Vein endothelial cell (primary cell): ENCODE data around the gene ACKR2. TPM values are rescaled to one million over a fixed set of nuclear protein-coding genes. Genes with fewer than 3 reads are reported as not detected.

Experiments
- small RNA-seq: library from RNA; depleted of rRNA; stranded (forward); fragments of <200 nt; gene quantifications from one replicate; pipeline ENCODE3, GENCODE V24; 2012
- total RNA-seq: library from RNA; depleted of rRNA; stranded (reverse); fragments of >200 nt; gene quantifications from 2 replicates; pipeline ENCODE4 v1.2.3, GENCODE V29; 2012

The ACKR2 gene, protein sequence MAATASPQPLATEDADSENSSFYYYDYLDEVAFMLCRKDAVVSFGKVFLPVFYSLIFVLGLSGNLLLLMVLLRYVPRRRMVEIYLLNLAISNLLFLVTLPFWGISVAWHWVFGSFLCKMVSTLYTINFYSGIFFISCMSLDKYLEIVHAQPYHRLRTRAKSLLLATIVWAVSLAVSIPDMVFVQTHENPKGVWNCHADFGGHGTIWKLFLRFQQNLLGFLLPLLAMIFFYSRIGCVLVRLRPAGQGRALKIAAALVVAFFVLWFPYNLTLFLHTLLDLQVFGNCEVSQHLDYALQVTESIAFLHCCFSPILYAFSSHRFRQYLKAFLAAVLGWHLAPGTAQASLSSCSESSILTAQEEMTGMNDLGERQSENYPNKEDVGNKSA
- not detected in 2 replicates for total RNA-seq

DNA sequence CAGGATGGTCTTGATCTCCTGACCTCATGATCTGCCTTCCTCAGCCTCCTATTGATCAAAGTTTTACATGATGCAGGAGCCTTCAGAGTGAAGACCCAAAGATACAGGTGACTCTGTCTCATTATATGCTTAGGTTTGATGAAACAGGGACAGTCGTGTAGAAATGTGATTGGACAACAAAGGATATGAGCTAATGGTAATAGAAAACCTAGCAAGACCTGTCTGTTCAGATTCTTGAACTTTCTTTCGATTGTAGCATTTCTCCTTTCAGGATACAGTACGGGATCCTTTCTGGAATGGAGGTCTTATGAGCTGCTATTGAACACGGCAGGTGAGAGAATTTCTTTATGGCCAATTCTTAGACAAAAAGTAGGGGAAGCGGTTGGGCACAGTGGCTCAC, at the start of gene ACKR2:
Gene ACKR2 (plus strand): TSS at position 244 of the 400 bp plus-strand sequence. CDS start 55,058 bp downstream, outside the sequence.

DNA sequence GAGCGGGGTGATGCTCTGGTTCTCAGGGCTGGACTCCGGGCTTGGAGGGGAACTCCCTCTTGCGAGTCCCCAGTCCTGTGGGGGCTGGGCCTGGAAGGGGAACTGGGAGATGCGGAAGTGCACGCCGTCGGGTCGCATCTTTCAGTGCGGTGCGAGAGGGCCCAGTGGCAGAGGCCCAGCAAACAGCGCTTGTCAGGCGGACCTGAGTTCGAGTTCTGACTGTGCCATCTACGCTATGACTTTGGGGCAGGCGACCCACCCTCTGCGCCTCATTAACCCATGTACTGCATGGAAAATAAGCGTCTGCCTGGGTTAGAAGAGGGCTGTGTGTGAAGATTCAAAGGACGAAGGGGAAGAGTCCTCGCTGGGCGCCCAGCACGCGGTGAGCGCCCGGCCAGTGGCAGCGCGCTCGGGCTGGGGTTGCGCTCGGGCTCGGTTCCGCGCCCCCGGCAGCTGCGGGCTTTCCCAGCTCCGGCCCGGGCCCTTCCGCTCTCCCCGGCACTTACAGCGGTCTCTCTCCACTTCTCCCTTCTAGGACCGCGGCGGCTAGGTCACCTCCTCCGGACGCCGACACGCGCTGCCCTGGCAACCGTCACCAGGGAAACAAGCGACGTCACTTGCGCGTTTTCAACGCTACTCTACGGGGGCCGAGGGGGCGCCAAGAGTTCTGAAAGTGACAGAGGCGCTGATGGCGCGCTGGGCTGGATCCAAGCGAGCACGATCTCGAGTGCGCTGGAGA, 36.4 kb upstream of the ACKR2 start, which contains the start of gene CCDC13:
Gene CCDC13 (minus strand): TSS at position 584 of the 739 bp plus-strand sequence. CDS start 14,908 bp downstream, outside the sequence.

DNA sequence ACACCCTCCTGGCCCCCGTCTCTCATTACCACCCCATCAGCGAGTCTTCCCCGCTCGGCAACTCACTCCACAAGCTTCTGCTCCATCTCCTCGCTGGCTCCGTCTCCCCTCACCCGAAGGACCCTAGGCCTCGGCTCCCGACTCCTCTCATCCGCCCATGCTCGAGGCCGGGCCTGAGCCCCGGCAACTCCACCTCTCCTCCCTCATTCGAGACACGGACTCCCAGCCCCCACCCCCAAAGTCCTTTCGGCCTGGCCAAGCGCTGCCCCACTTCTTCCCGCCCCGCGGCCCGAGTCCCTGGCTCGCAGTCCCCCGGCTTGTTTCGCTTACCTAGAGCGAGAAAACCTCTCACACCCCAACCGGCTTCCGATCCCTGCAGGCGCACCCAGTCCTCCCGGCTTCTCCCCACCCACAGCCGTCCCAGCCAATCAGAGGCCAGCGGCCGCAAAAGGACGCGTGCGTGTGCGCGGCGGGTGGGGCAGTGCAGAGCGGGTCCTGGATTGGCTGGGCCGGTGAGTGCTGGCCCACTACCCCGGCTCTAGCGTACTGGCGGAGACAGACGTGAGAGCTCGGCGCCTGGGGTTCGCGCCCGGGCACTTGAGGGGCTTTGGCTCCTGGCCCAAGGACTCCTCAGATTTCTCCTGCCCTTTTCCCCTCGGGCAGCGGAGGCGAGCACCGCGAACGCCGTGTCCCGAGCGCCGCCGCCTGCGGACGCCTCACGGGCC, 5.0 kb upstream of the ACKR2 start, which contains the start of gene HIGD1A:
Gene HIGD1A (minus strand): TSS at position 385 of the 725 bp plus-strand sequence. CDS start 10,237 bp downstream, outside the sequence.

DNA sequence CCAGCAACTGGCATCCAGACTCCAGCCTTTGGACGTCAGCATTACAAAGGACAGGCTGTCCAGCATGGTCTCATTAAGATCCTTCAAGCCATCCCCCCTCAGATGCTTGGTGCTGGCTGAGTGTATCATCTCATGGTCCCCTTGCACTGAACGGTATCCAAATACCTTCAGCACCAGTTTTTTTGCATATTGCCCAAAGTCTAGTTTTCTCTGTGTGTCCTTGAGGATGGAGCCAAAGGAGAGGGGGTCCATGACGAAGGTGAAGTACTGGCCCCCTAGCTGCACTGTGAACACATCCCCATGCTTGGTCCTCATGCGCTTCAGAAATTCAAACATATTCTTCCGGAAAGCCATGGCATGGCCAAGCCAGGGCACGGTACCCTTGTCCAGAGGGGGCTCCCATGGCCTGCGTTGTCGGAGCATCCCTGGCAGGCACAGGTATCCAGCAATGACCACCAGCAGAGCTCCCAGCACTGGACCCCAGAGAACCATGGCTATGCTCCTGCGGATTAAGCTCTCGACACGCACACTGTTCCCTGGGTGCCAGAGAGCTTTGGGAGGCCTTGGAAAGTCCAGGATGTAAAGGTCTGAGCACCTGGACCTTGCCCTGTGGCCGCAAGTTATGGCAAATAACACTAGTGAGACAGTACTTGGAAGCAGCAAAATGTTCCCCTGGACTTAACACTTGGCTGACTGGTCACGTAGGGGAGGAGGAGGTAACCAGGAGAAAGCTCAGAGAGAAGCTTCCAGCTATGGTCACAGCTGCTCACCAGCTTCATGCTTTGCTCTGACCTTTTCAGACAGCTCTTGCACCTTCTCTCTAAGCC, 66.3 kb downstream of the ACKR2 start, which contains the start of gene CYP8B1:
Gene CYP8B1 (minus strand): TSS at position 555 of the 827 bp plus-strand sequence. CDS start 63 bp downstream, at position 492.

DNA sequence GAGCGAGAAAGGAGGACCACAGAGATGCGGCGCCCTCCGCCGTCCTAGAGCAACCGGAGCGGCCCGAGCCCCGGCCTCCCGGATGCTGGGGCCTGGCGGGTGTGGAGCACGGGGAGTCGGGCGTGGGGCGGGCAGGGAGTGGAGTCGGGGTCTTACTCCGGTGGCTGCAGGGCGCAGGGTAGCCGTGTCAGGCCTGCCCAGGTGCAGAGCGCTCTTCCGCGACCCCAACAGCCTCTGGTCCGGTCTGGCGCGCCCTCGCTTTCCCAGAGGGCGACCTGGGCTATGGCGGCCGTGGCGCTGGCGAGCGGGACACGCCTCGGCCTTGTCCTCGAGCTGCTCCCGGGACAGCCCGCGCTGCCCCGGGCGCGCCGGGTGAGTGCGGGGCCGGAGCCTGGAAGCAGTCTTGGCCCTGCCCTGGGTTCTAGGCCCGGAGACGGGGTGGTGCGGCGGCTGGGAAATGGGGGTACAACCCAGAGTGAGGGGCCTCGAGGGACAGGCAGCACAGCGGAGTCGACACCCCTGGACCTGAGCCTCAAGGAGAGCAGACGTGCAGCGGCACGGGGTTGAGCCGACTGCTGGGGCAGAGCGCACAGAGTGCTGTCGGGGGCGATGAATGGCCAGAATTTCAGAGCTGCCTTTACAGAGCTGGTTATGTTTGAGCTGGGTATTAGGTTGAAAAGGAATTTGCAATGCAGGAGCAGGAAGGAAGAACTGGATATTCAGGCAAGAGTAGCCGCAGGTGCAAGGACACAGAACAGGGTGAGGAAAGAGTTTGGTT, 97.0 kb downstream of the ACKR2 start, which contains the start of gene ZNF662:
Gene ZNF662 (plus strand): TSS at position 73 of the 778 bp plus-strand sequence. CDS start 1,973 bp downstream, outside the sequence.

Small RNA genes within 50 kb of the gene (small RNA-seq; reads per million reads assigned to genes)
- gene CCDC13 = not detected

Other genes with a start within 250 kb of the ACKR2 start
- 60.8 and 85.9 TPM in 2 replicates for gene SEC22C, start 227.5 kb upstream of the ACKR2 start, total RNA-seq
- gene SS18L2, start 218.6 kb upstream of the ACKR2 start, total RNA-seq = 19.1 and 20.9 TPM in 2 replicates
- 77.7 and 100 TPM in 2 replicates for gene NKTR, start 208.8 kb upstream of the ACKR2 start, total RNA-seq
- gene ZBTB47, start 155.7 kb upstream of the ACKR2 start, total RNA-seq = 17.8 and 22.9 TPM in 2 replicates
- not detected in 2 replicates for gene KLHL40, start 123.9 kb upstream of the ACKR2 start, total RNA-seq
- not detected in 2 replicates for gene HHATL, start 106.6 kb upstream of the ACKR2 start, total RNA-seq
- 0.76 TPM in 1 of 2 replicates, not detected in the other for gene CCDC13, start 36.2 kb upstream of the ACKR2 start, total RNA-seq
- gene HIGD1A, start 5.0 kb upstream of the ACKR2 start, total RNA-seq = 87.2 and 137 TPM in 2 replicates
- not detected in 2 replicates for gene CYP8B1, start 66.4 kb downstream of the ACKR2 start, total RNA-seq
- 1.6 and 3.2 TPM in 2 replicates for gene ZNF662, start 96.7 kb downstream of the ACKR2 start, total RNA-seq
- 0.10 TPM in 1 of 2 replicates, not detected in the other for gene GASK1A, start 169.9 kb downstream of the ACKR2 start, total RNA-seq